ENCODE results near the gene EMC7.
"Not testable (repeated sequence)": the region's sequence is repeated elsewhere in the genome, so short reads cannot be mapped to it uniquely, and the experiment has no call there.

The EMC7 gene

DNA sequence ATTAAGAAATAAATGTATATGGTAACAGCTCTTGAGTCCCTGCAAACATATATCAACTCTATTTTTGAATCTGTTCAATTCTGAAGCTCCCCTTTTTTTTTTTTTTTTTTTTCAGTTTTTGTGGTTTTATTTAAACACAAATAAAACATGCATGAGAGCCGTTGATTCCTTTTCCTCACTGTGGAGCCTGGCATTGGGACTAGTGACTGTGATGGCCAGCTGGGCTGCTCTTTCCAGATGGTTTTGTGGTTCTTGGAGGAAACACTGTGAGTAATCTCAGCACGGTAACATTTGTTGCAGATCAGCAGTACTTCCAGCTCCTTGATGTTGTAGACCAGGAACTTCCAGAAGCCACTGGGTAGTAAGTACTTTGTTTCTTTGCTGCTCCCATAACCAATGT lies 15.9 kb downstream of the EMC7 start:
- no peak for DNase-seq (ENCODE audit: low read depth, low spot score)

DNA sequence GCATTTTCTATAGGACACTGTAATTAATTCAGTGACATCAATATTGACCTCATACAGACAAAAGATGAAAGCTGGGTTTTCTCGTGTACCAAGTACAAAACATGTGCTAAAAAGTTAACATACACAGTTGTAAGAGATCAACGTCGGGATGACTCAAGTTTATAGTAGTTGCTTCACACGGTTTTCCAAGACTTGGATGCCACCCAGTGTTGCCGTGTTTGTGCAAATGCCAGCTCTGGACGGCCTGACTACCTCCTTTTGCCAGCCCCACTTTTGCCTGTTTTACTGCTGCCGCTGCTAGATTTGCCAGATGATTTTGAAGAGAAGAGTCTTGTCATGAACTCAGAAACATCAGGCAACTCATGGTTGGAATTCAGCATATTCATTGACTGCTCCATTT lies 17.6 kb downstream of the EMC7 start:
- DNase-seq (ENCODE audit: low read depth, low spot score) = no peak

DNA sequence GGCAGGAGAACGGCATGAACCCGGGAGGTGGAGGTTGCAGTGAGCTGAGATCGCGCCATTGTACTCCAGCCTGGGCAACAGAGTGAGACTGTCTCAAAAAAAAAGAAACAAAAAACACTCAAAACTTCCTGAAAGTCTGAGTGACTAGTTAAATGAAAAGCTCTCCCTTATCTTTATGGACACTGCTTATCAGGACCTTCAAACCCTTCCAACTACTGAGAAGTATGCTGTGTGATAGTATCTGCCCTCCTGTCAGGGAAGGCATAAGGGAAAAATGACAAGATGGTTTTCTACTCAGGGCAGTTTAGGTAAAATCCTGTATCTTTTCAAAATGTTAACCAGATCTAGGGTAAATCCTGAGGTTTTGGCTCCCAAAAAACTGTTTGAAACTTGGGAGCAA lies 21.8 kb downstream of the EMC7 start:
- DNase-seq (ENCODE audit: low read depth, low spot score) = no peak

DNA sequence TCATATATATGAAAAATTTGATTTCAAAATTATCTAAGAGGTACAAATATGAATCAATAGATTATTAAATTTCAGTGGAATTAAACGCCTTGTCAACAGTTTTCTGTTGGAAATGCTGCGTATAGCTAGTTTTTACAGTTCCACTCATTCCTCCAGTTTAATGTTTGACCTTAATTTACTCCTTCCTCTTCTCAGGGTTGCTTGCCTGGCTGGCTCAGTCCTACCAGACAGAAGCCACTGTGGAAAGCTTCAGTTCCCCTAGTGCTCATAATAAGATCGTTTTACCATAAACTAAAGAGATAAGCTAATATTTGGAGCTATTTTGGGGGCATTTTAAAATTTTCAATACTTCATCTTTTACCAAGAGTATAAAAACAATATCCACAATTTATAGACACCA lies 22.8 kb downstream of the EMC7 start:
- DNase-seq (ENCODE audit: low read depth, low spot score) = no peak

DNA sequence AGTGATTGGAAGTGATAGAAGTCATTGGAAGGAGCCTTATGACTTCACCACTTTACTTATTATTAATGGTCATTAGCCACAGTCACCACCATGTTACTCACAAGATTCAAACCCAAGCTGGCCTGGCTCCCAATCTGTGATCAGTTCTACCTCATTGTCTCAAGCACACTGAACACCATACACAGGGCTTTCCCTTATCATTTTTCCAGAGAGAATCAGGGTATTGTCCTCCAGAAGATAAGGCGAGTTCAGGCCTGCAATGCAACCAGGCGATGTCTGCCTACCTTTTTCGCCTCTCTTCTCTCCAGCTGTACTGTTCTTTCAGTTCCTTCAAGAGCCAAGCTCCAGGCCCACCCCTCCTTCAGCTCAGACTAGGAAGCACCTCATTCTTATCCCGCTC lies 24.9 kb downstream of the EMC7 start:
- no peak for DNase-seq (ENCODE audit: low read depth, low spot score)

DNA sequence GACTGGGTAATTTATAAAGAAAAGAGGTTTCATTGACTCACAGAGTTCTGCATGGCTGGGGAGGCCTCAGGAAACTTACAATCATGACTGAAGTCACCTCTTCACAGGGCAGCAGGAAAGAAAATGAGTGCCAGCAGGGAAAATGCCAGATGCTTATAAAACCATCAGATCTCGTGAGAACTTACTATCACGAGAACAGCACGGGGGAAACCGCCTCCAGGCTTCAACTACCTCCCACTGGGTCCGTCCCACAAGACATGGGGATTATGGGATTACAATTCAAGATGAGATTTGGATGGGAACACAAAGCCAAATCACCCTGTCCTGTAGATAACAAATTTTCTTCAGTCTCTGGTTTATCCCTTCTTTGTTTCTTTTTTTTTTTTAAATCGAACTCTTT lies 31.7 kb downstream of the EMC7 start:
- no peak for DNase-seq (ENCODE audit: low read depth, low spot score)

DNA sequence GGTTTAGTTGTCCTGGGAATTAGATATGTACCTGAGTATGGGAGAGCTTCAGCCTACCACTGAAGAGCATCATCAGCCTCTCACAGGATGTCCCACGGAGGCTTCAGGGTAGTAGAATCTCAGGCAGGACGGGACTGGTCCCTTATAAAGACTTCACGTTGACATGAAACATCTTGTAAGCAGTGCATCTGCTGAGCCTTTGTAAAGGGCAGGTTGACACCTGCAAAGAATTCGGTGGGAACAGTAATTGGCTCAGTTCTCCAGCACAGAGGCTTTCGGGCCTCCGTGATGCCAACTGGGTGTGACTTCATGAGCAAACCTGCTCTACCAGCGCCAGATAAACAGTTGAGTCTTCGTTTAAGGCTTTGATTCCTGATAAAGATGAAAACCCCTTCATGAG lies 35.7 kb downstream of the EMC7 start:
- no peak for DNase-seq (ENCODE audit: low read depth, low spot score)

DNA sequence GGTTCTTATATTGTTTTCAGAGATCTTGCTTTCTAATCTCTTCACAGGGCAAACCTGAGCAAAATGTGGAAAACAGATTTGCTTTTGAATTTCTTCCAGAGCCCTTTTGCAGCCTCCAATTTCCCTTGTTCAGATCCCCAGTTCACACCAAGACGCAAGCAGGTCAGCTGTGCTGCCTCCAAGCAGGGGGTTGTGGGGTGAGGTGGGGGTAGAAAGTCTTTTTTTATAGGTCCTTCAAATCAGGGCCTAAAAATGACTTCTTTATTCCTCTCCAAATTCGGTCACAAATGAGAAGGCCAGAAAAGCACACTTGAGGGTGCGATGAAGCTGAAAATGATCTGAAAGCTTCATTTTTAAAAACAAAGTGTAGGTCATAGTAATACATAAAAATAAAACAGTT lies 36.4 kb downstream of the EMC7 start:
- DNase-seq (ENCODE audit: low read depth, low spot score) = no peak

DNA sequence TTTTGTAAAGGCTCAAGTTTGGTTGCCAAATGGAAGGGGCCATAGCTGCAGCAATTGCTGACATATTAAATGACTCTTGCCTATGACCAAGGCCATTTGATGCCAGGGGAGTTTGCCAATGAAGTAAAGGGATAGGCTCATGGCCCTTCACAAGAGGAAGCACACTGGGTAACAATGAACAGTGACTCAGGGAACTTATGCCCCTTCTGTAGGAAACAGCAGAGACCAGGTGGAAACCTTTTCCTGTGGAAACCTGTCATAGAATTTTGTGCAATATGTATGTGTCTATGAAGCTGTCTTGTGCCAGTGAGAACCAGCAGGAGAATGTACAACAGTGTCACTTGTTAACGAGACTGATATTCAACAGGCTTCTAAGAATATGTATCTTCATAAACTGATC lies 37.2 kb downstream of the EMC7 start:
- DNase-seq (ENCODE audit: low read depth, low spot score) = no peak

DNA sequence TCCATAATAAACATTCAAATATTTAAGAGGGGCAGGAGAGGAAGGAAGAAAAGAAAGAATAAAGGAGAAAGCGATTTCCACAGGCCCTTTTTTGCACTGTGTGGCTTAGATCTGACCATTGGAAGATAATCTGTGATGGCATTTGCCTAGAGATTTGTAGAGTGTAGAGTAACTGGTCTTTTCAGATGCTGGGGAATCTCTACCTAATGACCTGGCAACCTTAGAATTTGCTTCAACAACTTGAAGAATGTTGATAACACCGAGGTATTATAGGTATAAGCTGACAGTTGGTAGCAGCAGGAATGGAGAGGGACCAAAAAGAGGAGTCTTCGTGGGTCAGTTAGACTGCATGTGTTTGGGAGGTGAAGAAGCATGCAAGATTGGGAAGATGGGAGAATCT lies 41.7 kb downstream of the EMC7 start:
- no peak for DNase-seq (ENCODE audit: low read depth, low spot score)

DNA sequence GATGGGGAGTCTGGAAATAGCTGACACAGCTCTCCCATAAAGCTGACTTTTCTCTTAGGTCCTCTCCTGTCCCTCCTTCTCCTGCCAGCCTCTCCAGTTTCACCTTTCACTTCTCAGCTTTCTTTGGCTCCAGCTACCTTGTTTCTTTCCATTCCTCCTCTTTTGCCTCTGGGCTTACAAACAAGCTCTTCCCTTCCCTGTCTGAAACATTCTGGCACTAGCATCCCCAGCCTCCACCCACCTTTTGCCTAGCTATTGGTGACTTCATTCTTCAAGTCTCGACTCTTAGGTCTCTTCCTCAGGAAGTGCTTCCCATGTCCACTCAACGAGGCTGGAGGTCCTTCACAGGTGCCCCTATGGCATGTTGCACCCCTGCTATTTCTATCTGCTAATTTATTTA lies 42.2 kb downstream of the EMC7 start:
- peak; percentile 33 for DNase-seq (ENCODE audit: low read depth, low spot score)

DNA sequence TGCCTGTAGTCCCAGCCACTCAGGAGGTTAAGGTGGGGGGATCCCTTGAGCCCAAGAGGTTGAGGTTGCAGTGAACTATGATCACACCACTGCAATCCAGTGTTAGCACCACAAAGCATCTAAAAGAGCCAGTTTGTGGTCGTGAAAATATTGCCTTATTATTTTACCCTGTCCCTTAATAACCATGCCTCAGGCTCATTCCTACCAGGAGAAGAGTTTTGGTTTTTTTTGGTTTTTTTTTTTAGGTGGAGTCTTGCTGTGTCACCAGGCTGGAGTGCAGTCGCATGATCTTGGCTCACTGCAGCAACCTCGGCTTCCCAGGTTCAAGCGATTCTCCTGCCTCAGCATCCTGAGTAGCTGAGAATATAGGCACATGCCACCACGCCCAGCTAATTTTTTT lies 44.8 kb downstream of the EMC7 start:
- no peak for DNase-seq (ENCODE audit: low read depth, low spot score)

DNA sequence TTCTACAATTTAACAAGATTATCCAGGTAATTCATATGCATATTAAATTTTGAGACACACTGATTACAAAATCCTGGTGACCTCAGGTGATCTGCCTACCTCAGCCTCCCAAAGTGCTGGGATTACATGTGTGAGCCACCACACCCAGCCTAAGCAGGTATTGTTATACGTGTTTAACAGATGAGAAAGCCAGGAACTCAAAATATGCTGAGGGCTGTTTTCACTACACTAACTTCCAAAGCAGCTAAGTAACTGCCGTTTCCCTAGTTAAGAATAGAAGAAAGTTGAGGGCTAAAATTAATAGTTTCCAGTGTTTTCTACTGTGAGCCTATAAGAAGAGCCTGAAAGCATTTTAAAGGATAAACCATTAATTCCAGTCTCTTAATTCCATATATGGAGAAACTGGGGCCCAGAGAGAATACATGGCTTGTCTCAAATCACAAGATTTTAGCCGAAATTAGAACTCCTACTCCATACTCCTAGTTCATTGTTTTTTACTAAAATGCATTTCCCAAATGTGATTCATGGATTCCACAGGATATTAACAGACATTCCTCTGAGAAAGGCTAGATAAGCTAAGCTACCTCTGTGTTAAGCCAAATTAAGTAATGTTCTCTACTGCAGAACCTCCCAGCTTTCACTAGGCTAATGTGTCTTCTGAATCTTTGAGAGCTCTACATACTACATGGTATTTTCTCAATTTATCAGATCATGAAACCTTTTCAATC lies 45.6 kb downstream of the EMC7 start:
- DNase-seq (ENCODE audit: low read depth, low spot score) = no peak

DNA sequence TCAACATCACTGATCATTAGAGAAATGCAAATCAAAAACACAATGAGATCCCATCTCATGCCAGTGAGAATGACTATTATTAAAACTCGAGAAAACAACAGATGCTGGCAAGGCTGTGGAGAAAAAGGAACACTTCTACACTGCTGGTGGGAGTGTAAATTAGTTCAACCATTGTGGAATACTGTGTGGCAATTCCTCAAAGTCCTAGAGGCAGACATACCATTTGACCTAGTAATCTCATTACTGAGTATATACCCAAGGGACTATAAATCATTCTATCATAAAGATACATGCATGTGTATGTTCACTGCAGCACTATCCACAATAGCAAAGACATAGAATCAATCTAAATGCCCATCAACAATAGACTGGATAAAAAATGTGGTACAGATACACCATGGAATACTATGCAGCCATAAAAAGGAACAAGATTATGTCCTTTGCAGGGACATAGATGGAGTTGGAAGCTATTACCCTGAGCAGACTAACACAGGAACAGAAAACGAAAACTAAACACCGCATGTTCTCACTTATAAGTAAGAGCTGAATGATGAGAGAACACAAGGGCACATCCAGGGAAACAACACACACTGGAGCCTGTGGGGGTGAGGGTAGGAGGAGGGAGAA lies 47.5 kb downstream of the EMC7 start:
- DNase-seq (ENCODE audit: low read depth, low spot score) = no peak

DNA sequence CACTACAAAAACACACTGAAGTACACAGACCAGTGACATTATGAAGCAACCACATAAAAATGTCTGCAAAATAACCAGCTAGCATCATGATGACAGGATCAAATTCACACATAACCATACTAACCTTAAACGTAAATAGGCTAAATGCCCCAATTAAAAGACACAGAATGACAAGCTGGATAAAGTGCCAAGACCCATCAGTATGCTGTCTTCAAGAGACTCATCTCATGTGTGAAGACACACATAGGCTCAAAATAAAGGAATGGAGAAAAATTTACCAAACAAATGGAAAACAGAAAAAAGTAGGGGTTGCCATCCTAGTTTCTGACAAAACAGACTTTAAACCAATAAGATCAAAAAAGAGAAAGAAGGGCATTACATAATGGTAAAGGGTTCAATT lies 51.3 kb downstream of the EMC7 start:
- DNase-seq (ENCODE audit: low read depth, low spot score) = not testable (repeated sequence)

DNA sequence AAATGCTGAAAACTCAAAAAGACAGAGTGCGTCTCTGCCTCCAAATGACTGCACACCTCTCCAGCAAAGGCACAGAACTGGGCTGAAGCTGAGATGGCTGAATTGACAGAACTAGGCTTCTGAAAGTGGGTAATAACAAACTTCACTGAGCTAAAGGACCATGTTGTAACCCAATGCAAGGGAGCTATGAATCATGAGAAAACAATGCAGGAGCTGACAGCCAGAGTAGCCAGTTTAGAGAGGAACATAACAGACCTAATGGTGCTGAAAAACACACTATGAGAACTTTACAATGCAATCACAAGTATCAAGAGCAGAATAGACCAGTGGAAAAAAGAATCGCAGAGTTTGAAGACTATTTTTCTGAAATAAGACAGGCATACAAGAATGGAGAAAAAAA lies 52.5 kb downstream of the EMC7 start:
- no peak for DNase-seq (ENCODE audit: low read depth, low spot score)

DNA sequence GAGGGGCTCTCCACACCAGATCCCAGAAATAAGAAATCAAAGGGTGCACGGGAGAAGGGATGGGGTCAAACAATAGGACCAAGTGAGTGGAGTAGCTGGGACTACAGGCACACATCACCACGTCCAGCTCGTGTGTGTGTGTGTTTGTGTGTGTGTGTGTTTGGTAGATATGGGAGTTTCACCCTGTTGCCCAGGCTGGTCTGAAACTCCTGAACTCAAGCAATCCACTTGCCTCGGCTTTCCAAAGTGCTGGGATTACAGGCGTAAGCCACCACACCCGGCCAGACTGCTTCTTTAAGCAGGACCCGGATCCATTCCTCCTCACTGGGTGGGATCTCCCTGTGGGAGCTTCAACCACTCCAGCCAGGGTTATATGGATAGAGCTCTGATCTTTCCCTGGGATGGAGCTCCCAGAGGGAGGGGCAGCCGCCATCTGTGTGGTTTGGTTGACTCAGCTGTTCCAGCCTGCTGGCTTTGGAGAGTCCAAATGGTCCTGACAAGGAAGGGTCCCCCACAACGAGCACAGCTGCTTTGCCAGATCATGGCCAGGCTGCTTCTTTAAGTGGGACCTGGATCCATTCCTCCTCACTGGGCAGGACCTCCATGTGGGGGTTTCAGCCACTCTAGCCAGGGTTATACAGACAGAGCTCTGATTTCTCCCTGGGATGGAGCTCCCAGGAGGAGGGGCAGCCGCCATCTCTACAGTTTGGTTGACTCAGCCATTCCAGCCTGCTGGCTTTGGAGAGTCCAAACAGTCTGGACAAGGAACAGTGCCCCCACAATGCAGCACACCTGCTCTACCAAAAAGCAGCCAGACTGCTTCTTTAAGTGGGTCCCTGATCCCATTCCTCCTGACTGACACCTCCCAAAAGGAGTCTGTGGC lies 53.5 kb downstream of the EMC7 start:
- peak; percentile 10 for DNase-seq (ENCODE audit: low read depth, low spot score)

DNA sequence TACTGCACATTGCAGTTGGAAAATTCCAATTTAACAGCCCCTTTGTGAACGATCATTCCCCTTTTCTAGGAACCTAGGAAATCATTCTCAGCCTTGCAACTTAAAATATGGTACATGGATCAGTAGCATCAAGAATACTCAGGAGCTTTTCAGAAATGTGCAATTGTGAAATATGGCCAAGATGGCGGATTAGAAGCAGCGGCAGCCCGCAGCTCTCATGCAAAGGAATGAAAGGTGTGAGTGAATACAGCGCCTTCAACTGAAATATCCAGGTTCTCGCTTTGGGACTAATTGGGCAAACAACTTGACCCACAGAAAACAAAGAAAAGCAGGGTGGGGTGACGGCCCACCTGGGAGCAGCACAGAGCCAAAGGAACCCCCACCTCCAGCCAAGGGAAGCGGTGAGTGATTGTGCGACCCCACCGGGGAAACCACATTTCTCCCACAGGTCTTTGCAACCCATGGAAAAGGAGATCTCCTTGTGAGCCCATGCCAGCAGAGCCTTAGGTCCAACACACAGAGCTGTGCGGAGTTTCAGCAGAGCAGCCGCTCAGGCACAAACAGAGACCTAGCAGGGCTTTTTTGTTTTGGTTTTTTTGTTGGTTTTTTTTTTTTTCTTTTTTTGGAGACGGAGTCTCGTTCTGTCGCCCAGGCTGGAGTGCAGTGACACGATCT lies 55.1 kb downstream of the EMC7 start:
- no peak for DNase-seq (ENCODE audit: low read depth, low spot score)

DNA sequence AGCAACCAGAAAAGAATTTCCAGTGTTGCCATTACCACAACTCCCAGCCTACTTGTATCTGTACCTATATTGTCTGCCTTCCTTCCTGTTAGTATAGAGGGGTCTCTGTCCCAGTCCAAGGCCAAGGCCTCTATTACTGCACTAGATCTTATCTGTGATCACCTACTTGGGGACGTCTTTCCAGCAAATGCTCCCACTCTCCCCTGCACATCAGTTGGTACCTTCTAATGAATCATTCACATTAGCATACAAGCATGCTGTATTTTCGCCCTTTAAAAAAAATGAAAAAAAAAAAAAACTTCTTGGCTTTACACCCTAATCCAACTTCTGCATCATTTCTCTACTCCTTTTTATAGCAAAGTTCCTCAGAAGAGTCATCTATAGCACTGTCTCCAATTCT lies 57.8 kb downstream of the EMC7 start:
- DNase-seq (ENCODE audit: low read depth, low spot score) = no peak

DNA sequence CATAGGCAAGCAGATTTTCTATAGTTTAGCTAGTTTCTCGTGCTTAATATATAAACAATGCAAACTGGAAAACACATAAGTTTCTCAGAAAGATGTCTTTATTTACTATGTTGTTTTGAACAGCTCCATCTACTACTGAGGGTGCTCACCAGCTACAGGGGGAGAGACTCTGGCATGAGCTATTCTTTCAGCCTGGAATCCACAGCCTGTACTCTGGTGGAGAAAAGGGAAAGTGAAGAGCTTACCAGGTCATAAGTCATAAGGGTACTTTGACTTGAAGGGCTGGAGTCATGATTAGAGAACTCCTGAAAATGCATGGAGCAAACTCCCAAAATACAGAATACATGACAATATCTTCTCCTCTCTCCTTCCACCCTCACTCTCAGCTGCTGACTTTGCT lies 58.3 kb downstream of the EMC7 start:
- DNase-seq (ENCODE audit: low read depth, low spot score) = no peak

DNA sequence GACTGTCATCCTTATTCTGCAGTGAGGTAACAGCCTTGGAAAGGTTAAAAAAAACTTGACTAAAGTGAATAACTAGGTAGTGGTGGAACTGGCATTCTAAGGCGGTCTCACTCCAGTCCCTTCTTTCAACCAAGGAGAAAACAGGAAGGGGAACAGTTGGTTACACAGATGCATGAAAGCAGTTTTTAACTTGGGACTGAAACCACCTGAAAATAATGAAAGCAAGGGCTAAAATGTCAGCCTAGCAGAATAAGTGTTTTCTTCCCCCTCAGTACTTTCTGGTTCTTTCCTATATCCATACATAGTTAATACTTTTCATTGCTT lies 61.9 kb downstream of the EMC7 start:
- no peak for DNase-seq (ENCODE audit: low read depth, low spot score)

Data from ELF-1 (cell line).